DND-41 (cell line): ENCODE measurements around the gene PLK1.

Experiments used
- EZH2 ChIP-seq: IDR thresholded peaks from 3 replicates; pipeline ENCODE4 v1.6.1; 2012; ENCODE audit warnings: borderline replicate concordance, low read depth, mild to moderate bottlenecking, moderate library complexity, low read length, inconsistent platforms; ENCODE audit not compliant: severe bottlenecking
- TF ChIP-seq, protein P1 (sequence below): IDR thresholded peaks from 2 replicates; pipeline ENCODE4 v1.5.1; 2012; ENCODE audit warnings: borderline replicate concordance, low read length, moderate library complexity, mild to moderate bottlenecking; ENCODE audit not compliant: poor library complexity, severe bottlenecking; ENCODE audit errors: extremely low read depth

DNA sequence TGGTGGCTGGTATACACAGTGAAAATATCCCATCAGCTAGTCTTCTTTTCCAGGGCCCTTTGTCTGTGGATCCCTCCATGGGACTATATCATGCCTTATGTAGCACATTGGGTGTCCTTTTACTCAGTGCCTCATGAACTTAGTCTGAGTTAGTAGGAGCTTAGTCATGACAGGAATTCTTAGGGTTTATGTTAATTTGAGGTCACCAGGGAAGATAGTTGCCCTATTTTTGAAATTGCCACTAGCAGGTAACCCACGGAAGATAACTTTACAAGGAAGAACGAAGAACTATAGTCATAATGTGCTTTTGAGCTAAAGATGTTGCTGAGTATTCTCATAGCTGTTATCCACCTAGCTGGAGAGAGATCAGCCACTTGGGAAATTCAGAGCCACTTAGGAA lies 14.8 kb upstream of the PLK1 start:
- TF ChIP-seq, protein P1, sequence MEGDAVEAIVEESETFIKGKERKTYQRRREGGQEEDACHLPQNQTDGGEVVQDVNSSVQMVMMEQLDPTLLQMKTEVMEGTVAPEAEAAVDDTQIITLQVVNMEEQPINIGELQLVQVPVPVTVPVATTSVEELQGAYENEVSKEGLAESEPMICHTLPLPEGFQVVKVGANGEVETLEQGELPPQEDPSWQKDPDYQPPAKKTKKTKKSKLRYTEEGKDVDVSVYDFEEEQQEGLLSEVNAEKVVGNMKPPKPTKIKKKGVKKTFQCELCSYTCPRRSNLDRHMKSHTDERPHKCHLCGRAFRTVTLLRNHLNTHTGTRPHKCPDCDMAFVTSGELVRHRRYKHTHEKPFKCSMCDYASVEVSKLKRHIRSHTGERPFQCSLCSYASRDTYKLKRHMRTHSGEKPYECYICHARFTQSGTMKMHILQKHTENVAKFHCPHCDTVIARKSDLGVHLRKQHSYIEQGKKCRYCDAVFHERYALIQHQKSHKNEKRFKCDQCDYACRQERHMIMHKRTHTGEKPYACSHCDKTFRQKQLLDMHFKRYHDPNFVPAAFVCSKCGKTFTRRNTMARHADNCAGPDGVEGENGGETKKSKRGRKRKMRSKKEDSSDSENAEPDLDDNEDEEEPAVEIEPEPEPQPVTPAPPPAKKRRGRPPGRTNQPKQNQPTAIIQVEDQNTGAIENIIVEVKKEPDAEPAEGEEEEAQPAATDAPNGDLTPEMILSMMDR: no peak
- TF ChIP-seq EZH2: no peak
